ENCODE measurements around the gene EFCAB6.

EFCAB6 gene

DNA sequence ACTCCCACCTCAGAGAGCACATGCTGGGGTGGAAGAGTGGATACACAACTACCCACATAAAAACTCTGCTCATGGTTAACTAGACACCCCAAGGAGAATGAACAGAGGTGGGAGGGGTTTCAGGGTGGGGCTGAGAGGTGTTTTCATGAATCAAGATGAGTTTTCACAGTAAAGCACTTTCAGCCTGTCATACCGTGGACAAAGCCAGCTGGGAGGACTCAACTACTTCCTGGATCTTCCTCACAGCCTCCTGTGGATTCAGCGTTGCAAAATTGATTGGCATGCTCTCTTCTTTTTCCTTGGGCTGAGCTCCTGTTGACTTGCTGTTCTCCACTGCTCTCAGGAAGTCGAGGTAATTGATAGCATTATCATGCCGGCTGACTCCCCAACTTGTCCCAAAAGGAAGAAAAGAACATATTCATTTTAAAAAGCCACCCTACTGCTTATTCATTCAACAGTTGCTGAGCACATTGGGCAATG is 231.8 kb downstream of the EFCAB6 start:
- TF ChIP-seq EZH2phosphoT487 (IDR thresholded peaks at IDR 0.05; ENCODE audit: borderline replicate concordance) = no peak
- TF ChIP-seq, protein P1, sequence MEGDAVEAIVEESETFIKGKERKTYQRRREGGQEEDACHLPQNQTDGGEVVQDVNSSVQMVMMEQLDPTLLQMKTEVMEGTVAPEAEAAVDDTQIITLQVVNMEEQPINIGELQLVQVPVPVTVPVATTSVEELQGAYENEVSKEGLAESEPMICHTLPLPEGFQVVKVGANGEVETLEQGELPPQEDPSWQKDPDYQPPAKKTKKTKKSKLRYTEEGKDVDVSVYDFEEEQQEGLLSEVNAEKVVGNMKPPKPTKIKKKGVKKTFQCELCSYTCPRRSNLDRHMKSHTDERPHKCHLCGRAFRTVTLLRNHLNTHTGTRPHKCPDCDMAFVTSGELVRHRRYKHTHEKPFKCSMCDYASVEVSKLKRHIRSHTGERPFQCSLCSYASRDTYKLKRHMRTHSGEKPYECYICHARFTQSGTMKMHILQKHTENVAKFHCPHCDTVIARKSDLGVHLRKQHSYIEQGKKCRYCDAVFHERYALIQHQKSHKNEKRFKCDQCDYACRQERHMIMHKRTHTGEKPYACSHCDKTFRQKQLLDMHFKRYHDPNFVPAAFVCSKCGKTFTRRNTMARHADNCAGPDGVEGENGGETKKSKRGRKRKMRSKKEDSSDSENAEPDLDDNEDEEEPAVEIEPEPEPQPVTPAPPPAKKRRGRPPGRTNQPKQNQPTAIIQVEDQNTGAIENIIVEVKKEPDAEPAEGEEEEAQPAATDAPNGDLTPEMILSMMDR (conservative IDR thresholded peaks at IDR 0.05; ENCODE audit: low read length) = no peak
- H4K20me1 ChIP-seq (ENCODE audit: insufficient read depth, low read length, poor library complexity, severe bottlenecking) = no peaks in the 10 kb centered on the region
- no peak overlapping the region for H2AFZ ChIP-seq (ENCODE audit: low read length)
- H3K4me2 ChIP-seq (ENCODE audit: low read depth, low read length, poor library complexity, severe bottlenecking) = no peak overlapping the region
- no peaks in the 10 kb centered on the region for H3K4me1 ChIP-seq (ENCODE audit: insufficient read depth, low read length, poor library complexity, severe bottlenecking)
- no peak overlapping the region for H3K9ac ChIP-seq (ENCODE audit: low read depth, low read length, poor library complexity, severe bottlenecking)
- no peaks in the 10 kb centered on the region for H3K27me3 ChIP-seq (ENCODE audit: insufficient read depth, low read length, poor library complexity, severe bottlenecking)
- no peaks in the 10 kb centered on the region for H3K36me3 ChIP-seq (ENCODE audit: insufficient read depth, low read length)
- H3K4me3 ChIP-seq (ENCODE audit: low read length, poor library complexity, severe bottlenecking) = no peak overlapping the region
- H3K9me3 ChIP-seq (ENCODE audit: insufficient read depth, low read depth, low read length) = peaks cover 9% of the 10 kb centered on the region; the same call in 1 of the 2 replicates
- no peaks in the 10 kb centered on the region for H3F3A ChIP-seq (ENCODE audit: low read depth)
- no peaks in the 10 kb centered on the region for H3K79me2 ChIP-seq (ENCODE audit: insufficient read depth, low read length)
- H3K9me2 ChIP-seq (replicated peaks; ENCODE audit: low read depth, low read length) = no peaks in the 10 kb centered on the region

DNA sequence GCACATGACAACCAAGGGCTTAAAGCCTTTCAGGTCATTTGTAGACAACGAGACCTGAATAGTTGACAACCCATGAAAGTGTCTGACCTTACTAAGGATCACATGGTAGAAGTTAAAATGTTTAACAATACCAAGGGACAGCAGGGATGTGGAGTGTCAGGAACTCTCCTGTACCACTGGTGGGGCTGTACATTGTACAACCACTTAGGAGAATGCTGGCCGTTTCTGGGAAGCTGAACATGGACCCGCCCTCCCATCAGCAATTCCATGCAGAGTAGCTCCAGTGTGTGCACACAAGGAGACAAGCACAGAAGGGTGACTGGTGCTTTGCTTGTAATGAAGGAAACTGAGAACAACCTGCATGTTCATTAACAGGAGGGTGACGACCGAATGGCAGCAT is 237.4 kb downstream of the EFCAB6 start:
- Histone ChIP-seq H3K27me3 (ENCODE audit: insufficient read depth, low read length, poor library complexity, severe bottlenecking) (no peaks in the 10 kb centered on the region), H3K9me2 (replicated peaks; ENCODE audit: low read depth, low read length) (no peaks in the 10 kb centered on the region), H3K4me2 (ENCODE audit: low read depth, low read length, poor library complexity, severe bottlenecking) (no peak overlapping the region), H3K9ac (ENCODE audit: low read depth, low read length, poor library complexity, severe bottlenecking) (no peak overlapping the region), H3K9me3 (ENCODE audit: insufficient read depth, low read depth, low read length) (no peaks in the 10 kb centered on the region), H3F3A (ENCODE audit: low read depth) (no peaks in the 10 kb centered on the region), H2AFZ (ENCODE audit: low read length) (no peak overlapping the region), H3K4me3 (ENCODE audit: low read length, poor library complexity, severe bottlenecking) (no peak overlapping the region), H3K36me3 (ENCODE audit: insufficient read depth, low read length) (no peaks in the 10 kb centered on the region), H3K79me2 (ENCODE audit: insufficient read depth, low read length) (no peaks in the 10 kb centered on the region), H3K4me1 (ENCODE audit: insufficient read depth, low read length, poor library complexity, severe bottlenecking) (no peaks in the 10 kb centered on the region), H4K20me1 (ENCODE audit: insufficient read depth, low read length, poor library complexity, severe bottlenecking) (no peaks in the 10 kb centered on the region)
- TF ChIP-seq, protein P1 (conservative IDR thresholded peaks at IDR 0.05; ENCODE audit: low read length) = no peak
- TF ChIP-seq EZH2phosphoT487 (IDR thresholded peaks at IDR 0.05; ENCODE audit: borderline replicate concordance) = no peak

DNA sequence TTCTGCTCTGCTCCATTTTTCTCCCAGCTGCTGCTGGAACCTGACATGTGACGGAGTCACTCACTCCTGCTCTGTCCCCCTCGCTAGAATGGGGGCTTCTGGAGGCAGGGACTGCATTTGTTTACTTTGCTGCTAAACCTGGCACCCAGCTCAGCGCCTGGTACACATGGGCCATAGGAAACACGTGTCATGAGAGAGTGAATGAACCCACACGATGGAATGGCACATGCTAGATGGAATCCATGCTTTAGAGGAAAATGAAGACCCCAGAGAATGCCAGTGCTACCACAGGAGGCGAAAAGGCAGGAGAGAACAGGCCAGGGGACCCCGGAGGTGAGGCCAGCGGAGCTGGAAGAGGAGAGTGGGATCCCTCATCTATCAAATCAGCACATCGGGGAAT is 239.4 kb downstream of the EFCAB6 start:
- Histone ChIP-seq H4K20me1 (ENCODE audit: insufficient read depth, low read length, poor library complexity, severe bottlenecking) (no peaks in the 10 kb centered on the region), H3K9ac (ENCODE audit: low read depth, low read length, poor library complexity, severe bottlenecking) (no peak overlapping the region), H3K79me2 (ENCODE audit: insufficient read depth, low read length) (no peaks in the 10 kb centered on the region), H3F3A (ENCODE audit: low read depth) (no peaks in the 10 kb centered on the region), H3K27me3 (ENCODE audit: insufficient read depth, low read length, poor library complexity, severe bottlenecking) (no peaks in the 10 kb centered on the region), H2AFZ (ENCODE audit: low read length) (no peak overlapping the region), H3K4me3 (ENCODE audit: low read length, poor library complexity, severe bottlenecking) (no peak overlapping the region), H3K4me2 (ENCODE audit: low read depth, low read length, poor library complexity, severe bottlenecking) (no peak overlapping the region), H3K9me2 (replicated peaks; ENCODE audit: low read depth, low read length) (no peaks in the 10 kb centered on the region), H3K9me3 (ENCODE audit: insufficient read depth, low read depth, low read length) (no peaks in the 10 kb centered on the region), H3K36me3 (ENCODE audit: insufficient read depth, low read length) (no peaks in the 10 kb centered on the region), H3K4me1 (ENCODE audit: insufficient read depth, low read length, poor library complexity, severe bottlenecking) (no peaks in the 10 kb centered on the region)
- TF ChIP-seq, protein P1 (conservative IDR thresholded peaks at IDR 0.05; ENCODE audit: low read length) = no peak
- no peak for TF ChIP-seq EZH2phosphoT487 (IDR thresholded peaks at IDR 0.05; ENCODE audit: borderline replicate concordance)
